Skeletal muscle tissue (tissue), 4 donors: ENCODE results near the gene ZNF83. TPM values are rescaled to one million over a fixed set of nuclear protein-coding genes. Genes with fewer than 3 reads are reported as not detected.
A peak's percentile ranks its signal among the peaks of the same experiment; 100 is the strongest.
"Not testable (repeated sequence)": the region's sequence is repeated elsewhere in the genome, so short reads cannot be mapped to it uniquely, and the experiment has no call there.

ENCODE experiments used
- H3K27ac ChIP-seq: one replicate; pipeline ENCODE4 v1.7.0; 2013; ENCODE audit warnings: mild to moderate bottlenecking, low read depth, low read length, inconsistent platforms
- H3K27me3 ChIP-seq, 3 donors: one replicate each; pipeline ENCODE4 v1.7.0; 2013; ENCODE audit warnings: low read length in 3 of 3; ENCODE audit not compliant: control insufficient read depth in 3 of 3, insufficient read depth in 3 of 3
- H3K36me3 ChIP-seq, 3 donors: one replicate each; pipeline ENCODE4 v1.7.0; 2013; ENCODE audit warnings: low read length in 3 of 3; ENCODE audit not compliant: control insufficient read depth in 3 of 3, insufficient read depth in 3 of 3
- H3K4me1 ChIP-seq, 3 donors: one replicate each; pipeline ENCODE4 v1.7.0; 2013; ENCODE audit warnings: low read length in 3 of 3, mild to moderate bottlenecking in 3 of 3; ENCODE audit not compliant: control insufficient read depth in 3 of 3, insufficient read depth in 3 of 3
- H3K4me3 ChIP-seq, 3 donors: one replicate each; pipeline ENCODE4 v1.7.0; 2013; ENCODE audit warnings: low read length in 3 of 3
- H3K9ac ChIP-seq, 3 donors: one replicate each; pipeline ENCODE4 v1.7.0; 2013; ENCODE audit warnings: low read length in 3 of 3, mild to moderate bottlenecking in 3 of 3, moderate library complexity in 2 of 3, low read depth in 1 of 3
- H3K9me3 ChIP-seq, 3 donors: one replicate each; pipeline ENCODE4 v1.7.0; 2013; ENCODE audit warnings: low read length in 3 of 3; ENCODE audit not compliant: control insufficient read depth in 3 of 3
- total RNA-seq: library from RNA; depleted of rRNA; stranded (reverse); fragments of >200 nt; gene quantifications from one replicate; pipeline ENCODE4 v1.2.3, GENCODE V29; 2014
- donor health status: Osteomylitis.

ZNF83 gene
- total RNA-seq, 1 donor from 2014 or later = 29.2 TPM

DNA sequence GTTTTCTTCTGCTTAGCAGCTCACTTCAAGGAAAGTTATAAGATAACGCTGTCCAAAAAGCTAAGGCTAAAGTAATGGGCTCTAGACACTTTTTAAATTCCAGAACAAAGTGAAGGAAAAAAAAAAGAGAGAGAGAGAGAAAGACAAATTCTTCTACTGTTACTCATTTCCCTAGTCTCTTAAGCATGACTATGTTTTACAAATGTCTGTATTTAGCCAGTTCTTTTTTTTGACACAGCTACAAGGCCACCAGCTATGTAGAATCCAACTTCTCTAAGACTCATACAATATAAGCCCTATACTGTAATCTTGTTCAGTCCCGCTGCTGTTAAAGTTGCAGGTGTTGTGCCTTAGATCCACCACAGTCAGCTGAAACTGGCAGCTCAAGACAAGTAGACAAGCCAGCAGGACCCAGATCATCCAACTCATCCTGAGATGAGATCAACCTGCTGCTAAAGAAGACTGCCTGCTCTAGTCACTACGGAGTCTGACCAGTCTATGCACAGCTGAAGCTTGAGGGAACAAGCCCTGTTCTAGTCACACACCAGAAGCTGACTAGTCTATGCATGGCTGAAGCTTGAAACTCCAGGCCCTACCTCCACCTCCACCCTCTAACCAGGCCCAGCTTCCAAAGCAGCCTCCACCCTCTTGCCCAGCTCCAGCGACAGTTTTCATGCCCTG is 10.3 kb upstream of the ZNF83 start:
- Histone ChIP-seq H3K27ac (peak overlapping the region; percentile 6), H3K9ac (no peak overlapping the region), H3K4me3 (no peak overlapping the region)

DNA sequence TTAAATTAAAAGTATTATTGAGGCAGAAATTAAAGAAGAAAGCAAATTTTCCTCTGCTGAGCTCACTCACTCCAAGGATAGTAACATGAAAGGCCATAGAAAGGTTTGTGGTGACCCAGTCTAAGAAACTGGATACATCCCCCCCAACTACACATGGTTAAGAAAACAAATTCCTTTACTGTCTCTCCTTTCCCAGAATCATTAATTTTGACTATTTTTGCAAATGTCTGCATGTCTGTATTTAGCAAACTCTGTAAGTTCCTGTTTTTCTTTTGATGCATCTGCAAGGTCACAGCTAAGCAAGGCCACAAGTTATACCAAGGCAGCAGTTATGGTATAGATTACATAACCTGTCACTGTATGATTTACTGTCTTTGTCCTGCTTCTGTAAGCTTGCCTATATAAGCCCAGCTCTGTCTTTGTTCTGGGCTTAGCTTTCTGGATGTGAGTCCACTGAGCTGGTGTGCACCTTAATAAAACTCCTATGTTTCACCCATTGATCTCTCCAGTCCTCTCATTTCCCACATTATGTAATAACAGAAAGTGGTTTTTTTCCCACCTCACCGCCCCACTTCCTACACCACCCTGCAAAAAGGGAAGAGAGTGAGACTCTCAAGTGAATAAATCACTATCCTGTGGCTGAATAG is 8.5 kb upstream of the ZNF83 start:
- no peak overlapping the region for H3K4me3 ChIP-seq
- H3K27ac ChIP-seq = no peak overlapping the region
- no peaks in the 10 kb centered on the region for H3K4me1 ChIP-seq
- H3K27me3 ChIP-seq = no peaks in the 10 kb centered on the region
- no peaks in the 10 kb centered on the region for H3K9me3 ChIP-seq
- H3K36me3 ChIP-seq = peaks cover 0 to 2% (median 0%) of the 10 kb centered on the region in 3 donors
- no peak overlapping the region for H3K9ac ChIP-seq

More for the DNA sequence above, 10.3 kb upstream of the ZNF83 start:
- Histone ChIP-seq H3K4me1 (no peaks in the 10 kb centered on the region), H3K9me3 (no peaks in the 10 kb centered on the region), H3K27me3 (no peaks in the 10 kb centered on the region), H3K36me3 (peaks cover 0 to 9% (median 3%) of the 10 kb centered on the region in 3 donors)

DNA sequence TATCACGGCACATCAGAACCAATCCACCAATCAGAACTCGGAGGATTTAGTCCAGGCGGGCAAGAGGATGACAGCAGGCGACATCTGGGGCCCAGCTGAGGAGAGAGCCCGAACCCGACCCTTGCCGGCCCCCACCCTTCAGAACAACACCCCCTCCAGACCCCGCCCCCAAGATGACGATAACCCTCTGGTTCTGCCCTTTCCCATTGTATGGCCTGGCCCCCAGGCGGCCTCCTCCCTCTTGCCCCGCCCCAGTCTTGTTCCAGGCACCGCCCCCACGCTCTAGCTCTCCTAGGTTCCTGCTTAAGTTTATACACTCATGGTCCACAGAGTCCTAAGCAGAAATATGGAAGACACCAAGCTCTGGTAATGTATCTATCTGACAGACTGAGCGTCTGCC is 2.8 kb upstream of the ZNF83 start:
- Histone ChIP-seq H3K4me1 (peaks cover 3 to 11% (median 9%) of the 10 kb centered on the region in 3 donors), H3K27me3 (peaks cover 0 to 2% (median 0%) of the 10 kb centered on the region in 3 donors), H3K9me3 (no peaks in the 10 kb centered on the region), H3K27ac (no peak overlapping the region), H3K4me3 (no peak overlapping the region), H3K9ac (no peak overlapping the region), H3K36me3 (no peaks in the 10 kb centered on the region)

DNA sequence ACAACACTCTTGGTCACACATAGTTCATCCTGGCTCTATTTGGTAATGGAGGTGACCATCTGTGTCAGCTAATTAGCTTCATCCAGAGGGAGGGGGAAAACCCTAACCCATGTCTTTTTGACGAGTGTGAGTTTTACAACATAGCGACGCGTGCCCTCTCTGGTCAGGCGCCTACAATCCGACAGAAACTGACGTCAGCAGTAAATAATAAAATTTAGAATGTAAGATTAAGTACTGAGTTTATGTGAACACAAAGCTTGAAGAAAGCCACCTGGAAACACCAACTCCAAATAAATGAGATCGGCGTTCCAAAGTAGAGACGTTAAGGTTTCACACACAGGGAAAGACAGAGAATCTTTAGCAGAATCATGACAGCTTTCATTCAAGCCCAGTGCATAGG is 1.8 kb upstream of the ZNF83 start:
- H3K4me1 ChIP-seq = peaks cover 3 to 11% (median 9%) of the 10 kb centered on the region in 3 donors
- H3K27ac ChIP-seq = no peak overlapping the region
- H3K36me3 ChIP-seq = no peaks in the 10 kb centered on the region
- H3K9me3 ChIP-seq = no peaks in the 10 kb centered on the region
- peaks cover 0 to 2% (median 0%) of the 10 kb centered on the region in 3 donors for H3K27me3 ChIP-seq
- no peak overlapping the region for H3K4me3 ChIP-seq
- no peak overlapping the region for H3K9ac ChIP-seq

DNA sequence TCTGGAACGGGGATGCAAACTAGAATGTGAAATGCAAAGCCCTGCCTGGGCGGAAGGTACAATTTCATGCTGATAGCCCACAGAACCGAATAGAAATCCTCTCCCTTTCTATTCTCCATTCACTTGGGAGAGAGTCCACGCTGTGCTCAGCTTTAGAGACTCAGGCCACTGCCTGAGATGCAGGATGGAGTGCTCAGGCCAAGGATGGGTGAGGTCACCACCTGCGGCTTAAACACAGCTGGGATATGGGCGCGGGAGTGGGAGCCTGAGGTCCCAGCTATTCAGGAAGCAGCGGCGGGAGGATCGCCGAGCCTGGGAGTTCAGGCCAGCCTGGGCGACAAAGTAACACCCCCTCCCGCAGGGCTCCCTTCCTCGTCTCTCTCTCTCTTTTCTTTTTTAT is 446 bp upstream of the ZNF83 start:
- Histone ChIP-seq H3K27me3 (peaks cover 0 to 2% (median 0%) of the 10 kb centered on the region in 3 donors), H3K9me3 (no peaks in the 10 kb centered on the region), H3K4me3 (peak overlapping the region; percentile 60 to 89 (median 64)), H3K9ac (peak overlapping the region in 2 of 3 donors; percentile 32 to 50), H3K36me3 (peaks cover 0 to 3% (median 0%) of the 10 kb centered on the region in 3 donors), H3K4me1 (peaks cover 3 to 11% (median 9%) of the 10 kb centered on the region in 3 donors), H3K27ac (no peak overlapping the region)

DNA sequence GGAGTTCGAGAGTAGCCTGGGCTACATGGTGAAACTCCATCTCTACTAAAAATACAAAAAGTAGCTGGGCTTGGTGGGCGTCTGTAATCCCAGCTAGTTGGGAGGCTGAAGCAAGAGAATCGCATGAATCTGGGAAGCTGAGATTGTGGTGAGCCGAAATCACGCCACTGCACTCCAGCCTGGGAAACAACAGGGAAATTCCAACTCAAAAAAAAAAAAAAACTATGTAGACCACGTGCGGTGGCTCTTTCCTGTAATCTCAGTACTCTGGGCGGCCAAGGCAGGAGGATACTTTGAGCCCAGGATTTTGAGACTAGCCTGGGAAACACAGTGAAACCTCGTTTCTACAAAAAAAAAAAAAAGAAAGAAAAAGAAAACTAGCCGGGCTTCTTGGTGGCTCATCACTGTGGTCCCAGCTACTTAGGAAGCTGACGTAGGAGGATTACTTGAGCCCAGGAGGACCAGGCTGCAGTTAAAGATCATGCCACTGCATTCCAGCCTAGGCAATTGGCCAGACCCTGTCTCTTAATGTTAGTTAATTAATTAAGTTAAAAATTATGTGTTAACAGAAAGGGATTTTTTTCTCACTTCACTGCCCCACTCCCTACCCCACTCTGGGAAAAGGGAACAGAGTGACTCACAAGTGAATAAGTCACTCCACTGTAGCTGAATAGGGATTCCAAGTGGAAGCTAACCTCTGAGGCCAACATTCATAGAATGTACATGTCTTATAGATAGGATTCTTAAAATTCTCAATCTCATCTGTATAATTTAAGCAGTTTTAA is 2.2 kb downstream of the ZNF83 start:
- Histone ChIP-seq H3K4me1 (peaks cover 3 to 11% (median 9%) of the 10 kb centered on the region in 3 donors), H3K27ac (no peak overlapping the region), H3K9me3 (no peaks in the 10 kb centered on the region), H3K27me3 (peaks cover 0 to 2% (median 0%) of the 10 kb centered on the region in 3 donors), H3K4me3 (no peak overlapping the region), H3K36me3 (peaks cover 0 to 3% (median 0%) of the 10 kb centered on the region in 3 donors), H3K9ac (no peak overlapping the region)

DNA sequence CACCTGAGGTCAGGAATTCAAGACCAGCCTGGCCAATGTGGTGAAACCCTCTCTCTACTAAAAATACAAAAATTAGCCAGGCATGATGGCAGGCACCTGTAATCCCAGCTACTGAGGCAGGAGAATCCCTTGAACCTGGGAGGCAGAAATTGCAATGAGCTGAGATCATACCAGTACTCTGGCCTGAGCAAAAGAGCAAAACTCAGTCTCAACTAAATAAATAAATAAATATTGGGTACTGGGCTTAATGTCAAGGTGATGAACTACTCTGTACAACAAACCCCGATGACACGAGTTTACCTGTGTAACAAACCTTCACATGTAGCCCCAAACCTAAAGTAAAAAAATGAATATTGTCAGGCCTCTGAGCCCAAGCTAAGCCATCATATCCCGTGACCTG is 10.7 kb downstream of the ZNF83 start:
- H3K4me3 ChIP-seq, H3K36me3 ChIP-seq, H3K4me1 ChIP-seq, H3K27me3 ChIP-seq, H3K9ac ChIP-seq, H3K27ac ChIP-seq, H3K9me3 ChIP-seq: not testable (repeated sequence)

DNA sequence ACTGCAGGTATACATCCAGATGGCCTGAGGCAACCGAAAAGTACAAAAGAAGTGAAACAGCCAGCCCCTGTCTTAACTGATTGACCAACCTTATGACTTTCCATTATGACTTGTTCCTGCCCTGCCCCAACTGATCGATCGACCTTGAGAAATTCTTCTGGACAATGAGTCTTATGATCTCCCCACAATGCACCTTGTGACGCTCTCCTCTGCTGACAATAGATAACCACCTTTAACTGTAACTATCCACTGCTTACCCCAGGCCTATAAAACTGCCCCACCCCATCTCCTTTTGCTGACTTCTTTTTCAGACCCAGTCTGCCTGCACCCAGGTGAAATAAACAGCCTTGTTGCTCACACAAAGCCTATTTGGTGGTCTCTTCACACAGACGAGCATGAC is 11.2 kb downstream of the ZNF83 start:
- Histone ChIP-seq H3K27me3 (no peaks in the 10 kb centered on the region), H3K4me1 (no peaks in the 10 kb centered on the region), H3K9me3 (no peaks in the 10 kb centered on the region), H3K9ac (no peak overlapping the region), H3K27ac (no peak overlapping the region), H3K4me3 (no peak overlapping the region), H3K36me3 (peaks cover 0 to 10% (median 0%) of the 10 kb centered on the region in 3 donors)

DNA sequence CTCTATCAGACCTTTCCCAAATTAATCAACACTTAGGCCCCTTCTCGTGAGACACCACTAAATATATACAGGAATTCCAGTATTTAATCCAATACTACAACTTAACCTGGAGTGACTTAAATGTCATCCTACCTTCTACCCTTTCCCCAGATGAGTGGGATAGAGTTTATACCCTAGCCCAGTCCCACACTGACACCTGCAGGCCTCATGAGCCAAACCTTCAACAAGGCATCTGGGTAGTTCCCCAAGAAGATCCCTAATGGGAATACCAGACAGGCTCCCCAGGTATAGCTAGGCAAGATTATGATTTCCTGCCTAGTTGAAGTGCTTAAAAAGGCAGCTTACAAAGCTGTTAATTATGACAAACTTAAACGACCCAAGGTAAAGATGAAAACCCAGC is 15.9 kb downstream of the ZNF83 start:
- Histone ChIP-seq H3K27me3 (no peaks in the 10 kb centered on the region), H3K9me3 (no peaks in the 10 kb centered on the region), H3K36me3 (peaks cover 0 to 19% (median 10%) of the 10 kb centered on the region in 3 donors)

DNA sequence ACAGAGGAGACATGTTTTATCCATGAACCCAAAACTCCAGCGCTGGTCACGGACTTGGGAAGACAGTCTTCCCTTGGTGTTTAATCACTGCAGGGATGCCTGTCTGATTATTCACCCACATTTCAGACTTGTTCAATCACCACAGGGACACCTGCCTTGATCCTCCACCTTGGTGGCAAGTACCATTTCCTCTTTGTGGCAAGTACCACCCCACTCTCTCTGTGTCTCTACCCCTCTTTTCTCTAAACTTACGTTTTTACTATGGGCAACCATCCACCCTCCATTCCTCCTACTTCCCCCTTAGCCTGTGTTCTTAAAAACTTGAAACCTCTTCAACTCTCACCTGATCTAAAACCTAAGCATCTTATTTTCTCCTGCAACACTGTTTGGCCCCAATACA is 16.8 kb downstream of the ZNF83 start:
- H3K9ac ChIP-seq = no peak overlapping the region
- no peak overlapping the region for H3K4me3 ChIP-seq
- peaks cover 0 to 3% (median 0%) of the 10 kb centered on the region in 3 donors for H3K9me3 ChIP-seq
- H3K27me3 ChIP-seq = no peaks in the 10 kb centered on the region
- H3K27ac ChIP-seq = no peak overlapping the region
- peaks cover 6 to 22% (median 10%) of the 10 kb centered on the region in 3 donors for H3K36me3 ChIP-seq
- no peaks in the 10 kb centered on the region for H3K4me1 ChIP-seq

More for the DNA sequence above, 15.9 kb downstream of the ZNF83 start:
- Histone ChIP-seq H3K4me3 (no peak overlapping the region), H3K4me1 (no peaks in the 10 kb centered on the region), H3K27ac (no peak overlapping the region), H3K9ac (no peak overlapping the region)
